ENCODE results near the gene NECTIN3.

The NECTIN3 gene

GRCh38 chr3:111218615-111219014 lies 147.0 kb downstream of the NECTIN3 start:
- TF ChIP-seq POLR2AphosphoS5 (IDR thresholded peaks at IDR 0.05; ENCODE audit: low read depth, low read length) = no peak
- no peak for TF ChIP-seq FOXP2 (optimal IDR thresholded peaks at IDR 0.05; ENCODE audit: borderline replicate concordance, extremely low read depth, extremely low read length, insufficient read depth)
- TF ChIP-seq REST (IDR thresholded peaks at IDR 0.05; ENCODE audit: insufficient read depth in 1 of 2, low read depth in 2 of 2, low read length in 2 of 2) = no peak
- no peak for TF ChIP-seq SIN3A (IDR thresholded peaks at IDR 0.05; ENCODE audit: borderline replicate concordance, insufficient read depth, low read length)
- no peak for TF ChIP-seq TAF1 (IDR thresholded peaks at IDR 0.05; ENCODE audit: borderline replicate concordance, insufficient read depth, low read length)

- no peak for TF ChIP-seq FOXP2 (optimal IDR thresholded peaks at IDR 0.05; ENCODE audit: borderline replicate concordance, extremely low read depth, extremely low read length, insufficient read depth)
- no peak for TF ChIP-seq TAF1 (IDR thresholded peaks at IDR 0.05; ENCODE audit: borderline replicate concordance, insufficient read depth, low read length)
- no peak for TF ChIP-seq REST (IDR thresholded peaks at IDR 0.05; ENCODE audit: insufficient read depth in 1 of 2, low read depth in 2 of 2, low read length in 2 of 2)
- no peak for TF ChIP-seq POLR2AphosphoS5 (IDR thresholded peaks at IDR 0.05; ENCODE audit: low read depth, low read length)
These were observed 155.6 kb downstream of the NECTIN3 start for GRCh38 chr3:111227216-111227615.

GRCh38 chr3:111229301-111229700 lies 157.7 kb downstream of the NECTIN3 start:
- TF ChIP-seq SIN3A (IDR thresholded peaks at IDR 0.05; ENCODE audit: borderline replicate concordance, insufficient read depth, low read length) = no peak
- TF ChIP-seq REST (IDR thresholded peaks at IDR 0.05; ENCODE audit: insufficient read depth in 1 of 2, low read depth in 2 of 2, low read length in 2 of 2) = no peak
- no peak for TF ChIP-seq TAF1 (IDR thresholded peaks at IDR 0.05; ENCODE audit: borderline replicate concordance, insufficient read depth, low read length)
- no peak for TF ChIP-seq FOXP2 (optimal IDR thresholded peaks at IDR 0.05; ENCODE audit: borderline replicate concordance, extremely low read depth, extremely low read length, insufficient read depth)
- no peak for TF ChIP-seq POLR2AphosphoS5 (IDR thresholded peaks at IDR 0.05; ENCODE audit: low read depth, low read length)

GRCh38 chr3:111236836-111237713 lies 165.5 kb downstream of the NECTIN3 start:
- TF ChIP-seq FOXP2 (optimal IDR thresholded peaks at IDR 0.05; ENCODE audit: borderline replicate concordance, extremely low read depth, extremely low read length, insufficient read depth) (no peak), TAF1 (IDR thresholded peaks at IDR 0.05; ENCODE audit: borderline replicate concordance, insufficient read depth, low read length) (no peak), POLR2AphosphoS5 (IDR thresholded peaks at IDR 0.05; ENCODE audit: low read depth, low read length) (no peak), REST (IDR thresholded peaks at IDR 0.05; ENCODE audit: insufficient read depth in 1 of 2, low read depth in 2 of 2, low read length in 2 of 2) (no peak), SIN3A (IDR thresholded peaks at IDR 0.05; ENCODE audit: borderline replicate concordance, insufficient read depth, low read length) (no peak)
